Measurements from ENCODE around the gene MIPOL1.

The MIPOL1 gene

GRCh38 chr14:37559386-37559785, 361.6 kb downstream of the MIPOL1 start:
- CTCF ChIA-PET, result no interaction called here
- H3K4me3 ChIP-seq (ENCODE audit: low read depth, low read length), result no peak overlapping the region
- DNase-seq (ENCODE audit: low read depth, low spot score), result no peak
- no peak for TF ChIP-seq CTCF (IDR thresholded peaks at IDR 0.05; ENCODE audit: insufficient read depth, low read length, missing control alignments)
- POLR2A ChIA-PET, result no interaction called here

- no peak for TF ChIP-seq CTCF (IDR thresholded peaks at IDR 0.05; ENCODE audit: insufficient read depth, low read length, missing control alignments)
- H3K4me3 ChIP-seq (ENCODE audit: low read depth, low read length), result no peak overlapping the region
- DNase-seq (ENCODE audit: low read depth, low spot score), result no peak
- ChIA-PET POLR2A (no interaction called here), CTCF (interaction anchor here (1.3 to 1.5 kb wide), 2 partner anchors 10 to 30 kb away, joined by 3 to 7 read pairs; no protein-coding TSS in a partner anchor)
Measured at GRCh38 chr14:37563189-37563588, 365.5 kb downstream of the MIPOL1 start.

GRCh38 chr14:37565550-37565949, 367.8 kb downstream of the MIPOL1 start:
- CTCF ChIA-PET, result no interaction called here
- peak; percentile 7 for TF ChIP-seq CTCF (IDR thresholded peaks at IDR 0.05; ENCODE audit: insufficient read depth, low read length, missing control alignments)
- POLR2A ChIA-PET, result no interaction called here
- H3K4me3 ChIP-seq (ENCODE audit: low read depth, low read length), result no peak overlapping the region
- DNase-seq (ENCODE audit: low read depth, low spot score), result no peak

DNA sequence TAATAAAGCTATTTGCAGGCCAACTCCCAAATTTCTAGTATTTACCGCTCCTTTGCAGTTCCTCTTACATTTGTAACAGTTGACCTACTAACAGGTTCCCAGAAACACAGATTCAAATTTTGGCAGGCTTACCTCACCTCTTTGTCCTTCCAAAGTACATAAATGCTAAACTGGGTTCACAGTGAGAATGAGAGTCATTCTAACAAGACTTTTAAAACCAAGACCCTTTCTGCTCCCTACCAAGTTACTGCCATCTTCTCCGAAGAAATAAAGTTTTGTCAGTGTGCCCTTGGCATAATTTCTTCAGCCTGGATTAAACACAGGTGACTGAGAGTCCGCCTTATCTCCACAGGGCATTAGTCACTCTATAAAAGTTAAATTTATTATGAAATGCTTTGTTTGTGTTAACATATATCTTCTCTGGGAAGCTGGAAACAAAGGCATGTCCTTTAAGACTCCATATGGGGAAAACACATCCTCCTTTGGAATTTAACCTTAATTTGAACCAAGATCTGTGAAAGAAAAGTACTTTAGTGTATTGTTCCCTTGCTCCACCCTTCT, 369.2 kb downstream of the MIPOL1 start:
- H3K4me3 ChIP-seq (ENCODE audit: low read depth, low read length), result no peak overlapping the region
- no peak for DNase-seq (ENCODE audit: low read depth, low spot score)
- TF ChIP-seq CTCF (IDR thresholded peaks at IDR 0.05; ENCODE audit: insufficient read depth, low read length, missing control alignments), result no peak
- POLR2A ChIA-PET, result no interaction called here
- CTCF ChIA-PET, result no interaction called here

- ChIA-PET POLR2A (no interaction called here), CTCF (interaction anchor here (1.5 kb wide), 1 partner anchor 24 kb away, joined by 3 read pairs; no protein-coding TSS in a partner anchor)
- no peak overlapping the region for H3K4me3 ChIP-seq (ENCODE audit: low read depth, low read length)
- no peak for DNase-seq (ENCODE audit: low read depth, low spot score)
- TF ChIP-seq CTCF (IDR thresholded peaks at IDR 0.05; ENCODE audit: insufficient read depth, low read length, missing control alignments), result no peak
Measured at GRCh38 chr14:37569729-37570128, 372.0 kb downstream of the MIPOL1 start.

DNA sequence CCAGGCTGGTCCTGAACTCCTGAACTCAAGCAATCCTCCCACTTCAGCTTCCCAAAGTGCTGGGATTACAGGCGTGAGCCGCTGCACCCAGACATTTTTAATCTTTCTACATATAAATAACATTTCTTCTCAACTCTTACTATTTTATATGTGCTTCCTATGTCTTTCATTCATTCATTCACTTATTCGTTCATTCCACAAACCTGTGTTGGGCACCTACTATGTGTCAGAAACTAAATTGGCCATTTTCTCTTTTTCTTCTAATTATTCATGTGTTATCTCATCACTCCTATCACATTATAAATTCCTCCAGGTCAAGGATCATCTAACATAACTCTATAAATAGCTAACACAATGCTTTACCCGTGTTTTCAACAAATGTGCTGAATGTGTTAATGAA, 373.7 kb downstream of the MIPOL1 start:
- CTCF ChIA-PET, result interaction anchor here (1.1 to 2.2 kb wide), 2 partner anchors 325 to 341 kb away, joined by 3 to 7 read pairs; no protein-coding TSS in a partner anchor
- no peak for TF ChIP-seq CTCF (IDR thresholded peaks at IDR 0.05; ENCODE audit: insufficient read depth, low read length, missing control alignments)
- DNase-seq (ENCODE audit: low read depth, low spot score), result no peak
- H3K4me3 ChIP-seq (ENCODE audit: low read depth, low read length), result no peak overlapping the region
- POLR2A ChIA-PET, result no interaction called here
